HepG2 (cell line): ENCODE data around the gene LMF2. TPM values are rescaled to one million over a fixed set of nuclear protein-coding genes. Genes with fewer than 3 reads are reported as not detected.

Experiments used
- BRCA1 ChIP-seq: sonication (generic); formaldehyde crosslinking; IDR thresholded peaks from 2 replicates; pipeline ENCODE4 v1.4.0; 2020; ENCODE audit warnings: missing genetic modification reagents
- CBX5 ChIP-seq: sonication (generic); formaldehyde crosslinking; IDR thresholded peaks from 2 replicates; pipeline ENCODE4 v1.4.0; 2020; ENCODE audit warnings: missing genetic modification reagents, borderline replicate concordance
- E2F1 ChIP-seq: sonication (generic); formaldehyde crosslinking; IDR thresholded peaks from 2 replicates; pipeline ENCODE4 v1.5.0; 2020; ENCODE audit warnings: missing genetic modification reagents
- FOSL2 ChIP-seq: sonication (generic); formaldehyde crosslinking; IDR thresholded peaks from 2 replicates; pipeline ENCODE4 v1.4.0; 2020; ENCODE audit warnings: missing genetic modification reagents
- MTF1 ChIP-seq: sonication (generic); formaldehyde crosslinking; IDR thresholded peaks from 2 replicates; pipeline ENCODE4 v1.5.0; 2020; ENCODE audit warnings: missing genetic modification reagents
- RBFOX2 ChIP-seq: fragments of 200-400 bp; formaldehyde crosslinking; IDR thresholded peaks from 2 replicates; pipeline ENCODE4 v1.6.1; 2017; ENCODE audit warnings: low read depth, mild to moderate bottlenecking, low read length
- SALL1 ChIP-seq: sonication (generic); formaldehyde crosslinking; IDR thresholded peaks from 2 replicates; pipeline ENCODE4 v1.8.0; 2022; ENCODE audit warnings: mild to moderate bottlenecking, missing genetic modification reagents
- SIN3A ChIP-seq: IDR thresholded peaks from 2 replicates; pipeline ENCODE4 v1.6.1; 2011; ENCODE audit warnings: low read depth, mild to moderate bottlenecking, control low read depth, low read length, borderline replicate concordance
- SIN3B ChIP-seq: fragments of 150-350 bp; IDR thresholded peaks from 2 replicates; pipeline ENCODE4 v1.6.1; 2014; ENCODE audit warnings: low read length
- STAG1 ChIP-seq: sonication (generic); formaldehyde crosslinking; IDR thresholded peaks from 2 replicates; pipeline ENCODE4 v1.4.0; 2020; ENCODE audit warnings: missing genetic modification reagents
- ZBTB21 ChIP-seq: sonication (generic); formaldehyde crosslinking; IDR thresholded peaks from 2 replicates; pipeline ENCODE4 v1.4.0; 2020; ENCODE audit warnings: missing genetic modification reagents
- ZFP62 ChIP-seq: sonication (generic); formaldehyde crosslinking; IDR thresholded peaks from 2 replicates; pipeline ENCODE4 v1.4.0; 2020; ENCODE audit warnings: missing genetic modification reagents
- ZMYM4 ChIP-seq: sonication (generic); formaldehyde crosslinking; IDR thresholded peaks from 2 replicates; pipeline ENCODE4 v1.8.1; 2023; ENCODE audit warnings: mild to moderate bottlenecking, missing genetic modification reagents
- ZNF264 ChIP-seq: sonication (generic); formaldehyde crosslinking; IDR thresholded peaks from 2 replicates; pipeline ENCODE4 v1.4.0; 2020; ENCODE audit warnings: missing genetic modification reagents
- ZNF331 ChIP-seq: sonication (generic); formaldehyde crosslinking; IDR thresholded peaks from 2 replicates; pipeline ENCODE4 v1.4.0; 2020; ENCODE audit warnings: missing genetic modification reagents
- ZNF562 ChIP-seq: sonication (generic); formaldehyde crosslinking; IDR thresholded peaks from 2 replicates; pipeline ENCODE4 v1.8.0; 2022; ENCODE audit warnings: missing genetic modification reagents, borderline replicate concordance
- ZNF570 ChIP-seq: sonication (generic); formaldehyde crosslinking; IDR thresholded peaks from 2 replicates; pipeline ENCODE4 v1.4.0; 2020; ENCODE audit warnings: mild to moderate bottlenecking, missing genetic modification reagents, borderline replicate concordance
- ZNF672 ChIP-seq: sonication (generic); formaldehyde crosslinking; IDR thresholded peaks from 2 replicates; pipeline ENCODE4 v1.8.1; 2022; ENCODE audit warnings: missing genetic modification reagents
- polyA plus RNA-seq, 8 experiments: library from polyadenylated mRNA; depleted of rRNA in 3 of 8; stranded (reverse) in 7 of 8; unstranded in 1 of 8; fragments of >200 nt; fragmentation: Illumina TruSeq in 4 of 8; extraction: Trizol in 4 of 8; gene quantifications; 2 replicates each; pipeline versions ENCODE4 v1.2.1 to v1.2.3, GENCODE V29; 2011 to 2016; ENCODE audit warnings: low read depth in 4 of 8, missing spikeins in 1 of 8, mixed read lengths in 1 of 8; ENCODE audit not compliant: insufficient read depth in 1 of 8
- total RNA-seq, 5 experiments: library from RNA; depleted of rRNA; stranded (reverse); fragments of >200 nt; fragmentation: Illumina TruSeq; extraction: Trizol; gene quantifications; 2 replicates each; pipeline ENCODE4 v1.2.3, GENCODE V29; 2016; ENCODE audit warnings: low read depth in 1 of 5
- TF ChIP-seq, protein P1 (sequence below): sonication (generic); formaldehyde crosslinking; IDR thresholded peaks from 2 replicates; pipeline ENCODE4 v1.4.0; 2020; ENCODE audit warnings: missing genetic modification reagents
- TF ChIP-seq, protein P2 (sequence below): sonication (generic); formaldehyde crosslinking; IDR thresholded peaks from 2 replicates; pipeline ENCODE4 v1.4.0; 2020; ENCODE audit warnings: mild to moderate bottlenecking, missing genetic modification reagents

LMF2 gene
- total and polyA plus RNA-seq, 2 of the 13 experiments (the other 11 are each of a cell fraction or from before 2014, with no cell fraction given), result 23.3 to 30.6 TPM

DNA sequence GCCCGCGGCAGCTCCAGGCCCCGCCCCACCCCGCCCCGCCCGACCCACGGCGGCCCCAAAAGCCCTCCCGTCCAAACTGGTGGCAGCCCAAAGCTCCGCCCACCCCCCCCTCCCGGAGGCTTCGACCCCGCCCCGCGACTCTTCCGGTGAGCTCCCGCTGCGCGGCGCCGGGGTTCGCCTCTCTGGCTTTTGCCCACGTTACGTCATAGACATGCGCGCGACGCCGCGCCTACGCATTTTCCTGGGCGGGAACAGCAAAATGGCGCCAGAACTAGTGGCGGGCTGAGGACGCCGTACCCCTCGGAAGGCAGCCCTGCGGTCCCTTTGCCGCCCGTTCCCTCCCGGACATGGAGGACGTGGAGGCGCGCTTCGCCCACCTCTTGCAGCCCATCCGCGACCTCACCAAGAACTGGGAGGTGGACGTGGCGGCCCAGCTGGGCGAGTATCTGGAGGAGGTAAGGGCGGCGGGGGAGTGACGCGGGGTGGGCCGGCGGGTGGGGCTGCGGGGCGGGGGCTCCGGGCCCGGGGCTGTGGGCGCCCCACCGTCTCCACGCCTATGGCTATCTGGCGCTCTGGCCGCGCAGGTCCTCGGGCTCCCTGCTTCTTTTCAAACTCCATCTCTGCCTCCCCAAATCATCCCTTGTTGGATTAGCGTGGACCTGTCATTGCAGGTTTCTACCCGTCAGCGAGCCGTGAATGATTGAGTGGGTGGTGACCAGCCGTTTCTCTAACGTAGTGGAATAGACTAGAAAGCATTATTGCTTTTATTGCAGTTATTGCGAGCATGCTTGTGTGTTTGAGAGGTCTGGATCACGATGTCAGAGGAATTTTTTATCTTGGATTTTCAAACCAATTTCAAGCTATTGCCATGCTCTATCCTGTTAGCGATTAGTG, 736 bp upstream of the LMF2 start, which contains the start of gene NCAPH2 (continued):
- TF ChIP-seq ZNF264 (CRISPR knock-in tag), result peak; percentile 30; the same call in 1 of the 2 replicates
- TF ChIP-seq CBX5 (CRISPR knock-in tag), result peak; percentile 70; the same call in 1 of the 2 replicates
- TF ChIP-seq BRCA1 (CRISPR knock-in tag), result 0 out of 2 replicates have a peak, but pooled peaks have one; percentile 17
- TF ChIP-seq SALL1 (CRISPR knock-in tag), result peak; percentile 79
- TF ChIP-seq ZBTB21, result peak; percentile 93
- TF ChIP-seq FOSL2 (CRISPR knock-in tag), result peak; percentile 37
- peak; percentile 79 for TF ChIP-seq RBFOX2
- TF ChIP-seq ZNF570 (CRISPR knock-in tag), result no peak
- TF ChIP-seq, protein P1, sequence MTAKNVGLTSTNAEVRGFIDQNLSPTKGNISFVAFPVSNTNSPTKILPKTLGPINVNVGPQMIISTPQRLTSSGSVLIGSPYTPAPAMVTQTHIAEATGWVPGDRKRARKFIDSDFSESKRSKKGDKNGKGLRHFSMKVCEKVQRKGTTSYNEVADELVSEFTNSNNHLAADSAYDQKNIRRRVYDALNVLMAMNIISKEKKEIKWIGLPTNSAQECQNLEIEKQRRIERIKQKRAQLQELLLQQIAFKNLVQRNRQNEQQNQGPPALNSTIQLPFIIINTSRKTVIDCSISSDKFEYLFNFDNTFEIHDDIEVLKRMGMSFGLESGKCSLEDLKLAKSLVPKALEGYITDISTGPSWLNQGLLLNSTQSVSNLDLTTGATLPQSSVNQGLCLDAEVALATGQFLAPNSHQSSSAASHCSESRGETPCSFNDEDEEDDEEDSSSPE (CRISPR knock-in tag), result peak; percentile 99
- 0 out of 2 replicates have a peak, but pooled peaks have one; percentile 84 for TF ChIP-seq ZFP62 (CRISPR knock-in tag)
- TF ChIP-seq SIN3B, result peak; percentile 99
- TF ChIP-seq, protein P2, sequence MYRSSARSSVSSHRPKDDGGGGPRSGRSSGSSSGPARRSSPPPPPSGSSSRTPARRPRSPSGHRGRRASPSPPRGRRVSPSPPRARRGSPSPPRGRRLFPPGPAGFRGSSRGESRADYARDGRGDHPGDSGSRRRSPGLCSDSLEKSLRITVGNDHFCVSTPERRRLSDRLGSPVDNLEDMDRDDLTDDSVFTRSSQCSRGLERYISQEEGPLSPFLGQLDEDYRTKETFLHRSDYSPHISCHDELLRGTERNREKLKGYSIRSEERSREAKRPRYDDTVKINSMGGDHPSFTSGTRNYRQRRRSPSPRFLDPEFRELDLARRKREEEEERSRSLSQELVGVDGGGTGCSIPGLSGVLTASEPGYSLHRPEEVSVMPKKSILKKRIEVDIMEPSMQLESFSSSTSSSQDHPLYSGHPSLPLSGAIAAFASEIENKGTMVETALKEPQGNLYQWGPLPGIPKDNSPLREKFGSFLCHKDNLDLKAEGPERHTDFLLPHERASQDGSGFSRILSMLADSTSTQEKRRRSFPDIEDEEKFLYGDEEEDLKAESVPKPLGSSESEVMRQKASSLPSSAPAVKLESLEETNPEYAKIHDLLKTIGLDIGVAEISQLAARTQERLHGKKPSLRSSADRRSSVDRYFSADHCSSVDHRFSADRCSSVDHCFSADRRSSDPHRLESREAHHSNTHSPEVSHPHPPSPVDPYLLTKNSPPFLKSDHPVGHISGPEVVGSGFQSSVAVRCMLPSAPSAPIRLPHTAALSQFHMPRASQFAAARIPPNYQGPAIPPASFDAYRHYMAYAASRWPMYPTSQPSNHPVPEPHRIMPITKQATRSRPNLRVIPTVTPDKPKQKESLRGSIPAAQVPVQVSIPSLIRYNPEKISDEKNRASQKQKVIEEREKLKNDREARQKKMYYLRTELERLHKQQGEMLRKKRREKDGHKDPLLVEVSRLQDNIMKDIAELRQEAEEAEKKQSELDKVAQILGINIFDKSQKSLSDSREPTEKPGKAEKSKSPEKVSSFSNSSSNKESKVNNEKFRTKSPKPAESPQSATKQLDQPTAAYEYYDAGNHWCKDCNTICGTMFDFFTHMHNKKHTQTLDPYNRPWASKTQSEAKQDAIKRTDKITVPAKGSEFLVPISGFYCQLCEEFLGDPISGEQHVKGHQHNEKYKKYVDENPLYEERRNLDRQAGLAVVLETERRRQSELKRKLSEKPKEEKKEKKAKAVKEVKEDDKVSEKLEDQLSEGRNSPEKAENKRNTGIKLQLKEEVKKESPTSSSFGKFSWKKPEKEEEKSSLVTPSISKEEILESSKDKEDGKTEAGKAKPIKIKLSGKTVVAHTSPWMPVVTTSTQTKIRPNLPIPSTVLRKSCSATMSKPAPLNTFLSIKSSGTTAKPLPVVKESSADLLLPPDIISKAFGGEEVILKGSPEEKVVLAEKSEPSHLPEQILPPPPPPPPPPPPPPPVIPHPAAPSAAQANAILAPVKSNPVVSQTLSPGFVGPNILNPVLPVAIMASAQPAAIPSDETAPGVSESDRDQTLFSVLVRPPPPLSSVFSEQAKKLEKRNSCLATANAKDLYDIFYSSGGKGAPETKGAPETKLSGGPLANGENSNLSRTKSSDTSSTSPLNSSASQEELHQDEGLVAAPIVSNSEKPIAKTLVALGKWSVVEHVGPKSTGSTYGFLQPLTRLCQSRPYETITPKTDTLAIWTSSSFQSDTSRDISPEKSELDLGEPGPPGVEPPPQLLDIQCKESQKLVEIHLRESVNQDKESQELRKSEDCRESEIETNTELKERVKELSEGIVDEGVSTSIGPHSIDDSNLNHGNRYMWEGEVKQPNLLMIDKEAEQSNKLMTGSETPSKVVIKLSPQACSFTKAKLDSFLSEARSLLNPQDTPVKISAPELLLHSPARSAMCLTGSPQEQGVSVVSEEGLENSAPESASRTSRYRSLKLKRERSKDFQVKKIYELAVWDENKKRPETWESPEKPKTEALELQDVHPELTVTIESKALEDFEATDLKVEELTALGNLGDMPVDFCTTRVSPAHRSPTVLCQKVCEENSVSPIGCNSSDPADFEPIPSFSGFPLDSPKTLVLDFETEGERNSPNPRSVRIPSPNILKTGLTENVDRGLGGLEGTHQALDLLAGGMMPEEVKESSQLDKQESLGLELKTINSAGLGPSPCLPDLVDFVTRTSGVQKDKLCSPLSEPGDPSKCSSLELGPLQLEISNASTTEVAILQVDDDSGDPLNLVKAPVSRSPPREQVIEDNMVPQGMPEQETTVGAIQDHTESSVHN (CRISPR knock-in tag), result no peak
- TF ChIP-seq E2F1, result peak; percentile 98
- TF ChIP-seq ZNF331 (CRISPR knock-in tag), result peak; percentile 61; the same call in 1 of the 2 replicates
- no peak for TF ChIP-seq ZNF672 (CRISPR knock-in tag)
- TF ChIP-seq SIN3A, result peak; percentile 61; the same call in 1 of the 2 replicates
- TF ChIP-seq STAG1, result peak; percentile 20; the same call in 1 of the 2 replicates
- peak; percentile 65 for TF ChIP-seq ZMYM4 (CRISPR knock-in tag)
- no peak for TF ChIP-seq ZNF562
- TF ChIP-seq MTF1 (CRISPR knock-in tag), result no peak
